Chondrocyte (in vitro differentiated cells): Measurements from ENCODE around the gene GALNT10. TPM values are rescaled to one million over a fixed set of nuclear protein-coding genes. Genes with fewer than 3 reads are reported as not detected.
A peak's percentile ranks its signal among the peaks of the same experiment; 100 is the strongest.

Source experiments
- DNase-seq: peaks from one replicate; pipeline ENCODE4 v3.0.0; 2021; ENCODE audit warnings: mixed read lengths, low spot score
- H3K27ac Mint-ChIP-seq: one replicate; pipeline ENCODE4 v1.8.0; 2021; ENCODE audit warnings: mild to moderate bottlenecking, moderate library complexity, mixed read lengths; ENCODE audit not compliant: unreplicated experiment
- H3K27me3 Mint-ChIP-seq: 2 replicates; pipeline ENCODE4 v1.8.0; 2021; ENCODE audit warnings: low read depth, mixed read lengths
- H3K36me3 Mint-ChIP-seq: 2 replicates; pipeline ENCODE4 v1.8.0; 2021; ENCODE audit warnings: low read depth, mixed read lengths
- H3K4me1 Mint-ChIP-seq: 2 replicates; pipeline ENCODE4 v1.8.0; 2021; ENCODE audit warnings: low read depth, mild to moderate bottlenecking, mixed read lengths
- H3K4me3 Mint-ChIP-seq: one replicate; pipeline ENCODE4 v1.8.0; 2021; ENCODE audit warnings: mild to moderate bottlenecking, moderate library complexity, mixed read lengths; ENCODE audit not compliant: unreplicated experiment
- H3K9me3 Mint-ChIP-seq: 2 replicates; pipeline ENCODE4 v1.8.0; 2021; ENCODE audit warnings: low read depth, mixed read lengths
- CTCF ChIP-seq: fragments of 200-600 bp; sonication (generic); IDR thresholded peaks from 2 replicates; pipeline ENCODE4 v1.5.0; 2021; ENCODE audit warnings: antibody characterized with exemption, mild to moderate bottlenecking, moderate library complexity
- total RNA-seq: library from RNA; stranded (reverse); gene quantifications from 3 replicates; pipeline ENCODE4 v1.2.1, GENCODE V29; 2021

Gene GALNT10
- total RNA-seq, 1 donor from 2014 or later: 155 TPM

- H3K27ac Mint-ChIP-seq: no peak overlapping the region
Measured at GRCh38 chr5:154244476-154244875, 53.9 kb downstream of the GALNT10 start.

DNA sequence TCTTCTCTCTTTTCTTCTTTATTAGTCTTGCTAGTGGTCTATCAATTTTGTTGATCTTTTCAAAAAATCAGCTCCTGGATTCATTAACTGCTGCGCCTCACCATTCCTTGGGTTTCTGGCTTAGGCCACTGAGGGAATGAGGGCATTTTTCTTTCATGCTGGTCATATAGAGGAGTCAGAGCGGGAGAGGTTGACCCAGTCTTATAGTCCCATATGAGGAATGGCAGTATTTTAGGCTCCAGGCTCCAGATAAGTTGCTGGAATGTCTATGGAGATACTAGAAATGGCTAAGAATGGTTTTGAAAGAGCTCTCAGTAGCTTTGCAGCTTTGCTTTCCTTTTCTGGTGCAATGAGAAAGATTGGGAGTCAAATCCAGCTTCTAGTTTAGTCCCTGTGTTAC lies 58.2 kb downstream of the GALNT10 start:
- TF ChIP-seq CTCF: no peak
- H3K27ac Mint-ChIP-seq: no peak overlapping the region
- H3K4me3 Mint-ChIP-seq: no peak overlapping the region
- peaks cover 3% of the 10 kb centered on the region for H3K36me3 Mint-ChIP-seq
- peaks cover 35% of the 10 kb centered on the region for H3K4me1 Mint-ChIP-seq
- DNase-seq: no peak
- H3K9me3 Mint-ChIP-seq: peaks cover 3% of the 10 kb centered on the region
- H3K27me3 Mint-ChIP-seq: no peaks in the 10 kb centered on the region

More at GRCh38 chr5:154244476-154244875, 53.9 kb downstream of the GALNT10 start:
- Mint-ChIP-seq H3K4me3 (no peak overlapping the region), H3K27me3 (no peaks in the 10 kb centered on the region), H3K36me3 (no peaks in the 10 kb centered on the region), H3K9me3 (no peaks in the 10 kb centered on the region), H3K4me1 (peaks cover 47% of the 10 kb centered on the region)
- DNase-seq: no peak
- no peak for TF ChIP-seq CTCF

GRCh38 chr5:154249826-154250225 lies 59.3 kb downstream of the GALNT10 start:
- H3K4me1 Mint-ChIP-seq: peaks cover 28% of the 10 kb centered on the region
- H3K27me3 Mint-ChIP-seq: no peaks in the 10 kb centered on the region
- no peak overlapping the region for H3K27ac Mint-ChIP-seq
- H3K9me3 Mint-ChIP-seq: peaks cover 3% of the 10 kb centered on the region
- H3K36me3 Mint-ChIP-seq: peaks cover 4% of the 10 kb centered on the region
- DNase-seq: no peak
- H3K4me3 Mint-ChIP-seq: no peak overlapping the region
- no peak for TF ChIP-seq CTCF

DNA sequence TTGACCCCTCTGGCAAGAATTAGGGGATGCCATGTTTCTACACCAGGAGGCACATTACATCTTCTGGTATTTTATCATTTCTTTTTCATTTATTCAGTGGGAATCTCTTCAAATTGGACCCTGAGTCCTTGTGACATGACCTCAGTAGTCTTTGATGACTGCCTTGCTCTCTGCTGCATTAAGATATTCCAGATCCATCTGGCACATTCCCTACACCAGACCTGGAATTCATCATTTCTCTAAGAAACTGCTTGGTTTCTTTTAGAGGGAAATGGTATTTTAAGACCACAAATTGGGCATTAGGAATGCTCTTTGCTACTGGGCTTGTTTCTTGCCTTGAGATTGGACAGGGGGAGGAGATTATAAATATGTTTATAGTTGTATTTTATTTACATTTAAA lies 61.0 kb downstream of the GALNT10 start:
- no peak for TF ChIP-seq CTCF

DNA sequence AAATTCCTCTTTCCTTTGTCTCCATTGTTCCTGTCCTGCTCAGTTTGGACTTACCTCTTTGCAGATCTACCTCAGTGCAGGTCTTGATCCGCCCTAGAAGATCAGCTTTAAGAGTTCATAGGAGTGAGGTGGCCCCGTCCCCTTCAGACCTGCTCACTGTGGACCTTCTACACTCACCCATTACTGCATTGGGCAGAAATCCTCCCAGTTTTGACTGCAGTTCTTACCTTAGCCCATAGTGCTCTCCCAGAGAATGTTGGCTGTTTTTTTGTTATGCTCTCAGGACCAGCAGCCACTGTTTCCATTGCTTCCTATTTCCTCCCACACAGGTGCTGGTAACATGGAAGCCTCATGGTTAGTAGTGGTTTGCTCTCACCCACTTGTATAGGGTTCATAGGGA lies 63.3 kb downstream of the GALNT10 start:
- H3K9me3 Mint-ChIP-seq: peaks cover 3% of the 10 kb centered on the region
- H3K36me3 Mint-ChIP-seq: peaks cover 6% of the 10 kb centered on the region
- no peaks in the 10 kb centered on the region for H3K27me3 Mint-ChIP-seq
- no peak overlapping the region for H3K27ac Mint-ChIP-seq
- no peak for DNase-seq
- no peak overlapping the region for H3K4me3 Mint-ChIP-seq
- TF ChIP-seq CTCF: no peak
- peaks cover 54% of the 10 kb centered on the region for H3K4me1 Mint-ChIP-seq

More for the DNA sequence above, 61.0 kb downstream of the GALNT10 start:
- H3K9me3 Mint-ChIP-seq: peaks cover 3% of the 10 kb centered on the region
- no peaks in the 10 kb centered on the region for H3K27me3 Mint-ChIP-seq
- H3K4me3 Mint-ChIP-seq: no peak overlapping the region
- peaks cover 38% of the 10 kb centered on the region for H3K4me1 Mint-ChIP-seq
- peak overlapping the region; percentile 43 for H3K27ac Mint-ChIP-seq
- peaks cover 6% of the 10 kb centered on the region for H3K36me3 Mint-ChIP-seq
- no peak for DNase-seq
